ENCODE results near the gene RBM19.

- TF ChIP-seq EZH2 (IDR thresholded peaks at IDR 0.05; ENCODE audit: borderline replicate concordance, low read length) (no peak), CTCF (conservative IDR thresholded peaks at IDR 0.05 in 1 of 2, IDR thresholded peaks at IDR 0.05 in 1 of 2; ENCODE audit: extremely low read depth in 1 of 2, insufficient read depth in 1 of 2, low read depth in 1 of 2, low read length in 2 of 2) (no peak)
Observed at GRCh38 chr12:113929312-113929989, 36.7 kb downstream of the RBM19 start.
